ENCODE measurements around the gene SND1.

Gene SND1

DNA sequence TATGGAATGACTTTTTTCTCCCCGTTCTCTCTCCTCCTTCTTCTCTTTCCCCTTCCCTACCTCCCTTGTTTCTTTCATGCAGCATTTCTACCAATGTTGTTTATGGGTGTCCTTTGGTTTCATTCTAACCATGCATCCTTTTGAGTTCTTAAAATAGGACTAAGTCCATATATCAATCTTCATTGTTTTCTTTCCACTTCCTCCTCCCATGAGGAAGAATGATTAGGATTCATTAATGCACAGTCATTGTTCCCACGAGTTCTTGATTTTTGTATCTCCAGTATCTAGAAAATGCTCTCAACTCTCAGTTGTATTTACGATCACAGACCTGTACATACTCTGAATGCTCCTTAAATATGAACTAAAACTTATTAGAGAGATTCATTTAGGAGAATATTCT, 226.0 kb downstream of the SND1 start:
- ATAC-seq (ENCODE audit: low read depth) = no peak
- Histone ChIP-seq H3K36me3 (ENCODE audit: low read depth) (no peaks in the 10 kb centered on the region), H3K27ac (ENCODE audit: poor library complexity, severe bottlenecking) (no peak overlapping the region), H3K4me3 (ENCODE audit: severe bottlenecking) (no peak overlapping the region), H3K4me1 (ENCODE audit: insufficient read depth, poor library complexity, severe bottlenecking) (peaks cover 3% of the 10 kb centered on the region), H3K9me3 (ENCODE audit: severe bottlenecking) (no peaks in the 10 kb centered on the region), H3K27me3 (ENCODE audit: insufficient read depth, poor library complexity, severe bottlenecking) (no peaks in the 10 kb centered on the region)
- DNase-seq (ENCODE audit: low spot score) = no peak
- TF ChIP-seq, protein P1, sequence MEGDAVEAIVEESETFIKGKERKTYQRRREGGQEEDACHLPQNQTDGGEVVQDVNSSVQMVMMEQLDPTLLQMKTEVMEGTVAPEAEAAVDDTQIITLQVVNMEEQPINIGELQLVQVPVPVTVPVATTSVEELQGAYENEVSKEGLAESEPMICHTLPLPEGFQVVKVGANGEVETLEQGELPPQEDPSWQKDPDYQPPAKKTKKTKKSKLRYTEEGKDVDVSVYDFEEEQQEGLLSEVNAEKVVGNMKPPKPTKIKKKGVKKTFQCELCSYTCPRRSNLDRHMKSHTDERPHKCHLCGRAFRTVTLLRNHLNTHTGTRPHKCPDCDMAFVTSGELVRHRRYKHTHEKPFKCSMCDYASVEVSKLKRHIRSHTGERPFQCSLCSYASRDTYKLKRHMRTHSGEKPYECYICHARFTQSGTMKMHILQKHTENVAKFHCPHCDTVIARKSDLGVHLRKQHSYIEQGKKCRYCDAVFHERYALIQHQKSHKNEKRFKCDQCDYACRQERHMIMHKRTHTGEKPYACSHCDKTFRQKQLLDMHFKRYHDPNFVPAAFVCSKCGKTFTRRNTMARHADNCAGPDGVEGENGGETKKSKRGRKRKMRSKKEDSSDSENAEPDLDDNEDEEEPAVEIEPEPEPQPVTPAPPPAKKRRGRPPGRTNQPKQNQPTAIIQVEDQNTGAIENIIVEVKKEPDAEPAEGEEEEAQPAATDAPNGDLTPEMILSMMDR (IDR thresholded peaks at IDR 0.05; ENCODE audit: poor library complexity, severe bottlenecking) = no peak

DNA sequence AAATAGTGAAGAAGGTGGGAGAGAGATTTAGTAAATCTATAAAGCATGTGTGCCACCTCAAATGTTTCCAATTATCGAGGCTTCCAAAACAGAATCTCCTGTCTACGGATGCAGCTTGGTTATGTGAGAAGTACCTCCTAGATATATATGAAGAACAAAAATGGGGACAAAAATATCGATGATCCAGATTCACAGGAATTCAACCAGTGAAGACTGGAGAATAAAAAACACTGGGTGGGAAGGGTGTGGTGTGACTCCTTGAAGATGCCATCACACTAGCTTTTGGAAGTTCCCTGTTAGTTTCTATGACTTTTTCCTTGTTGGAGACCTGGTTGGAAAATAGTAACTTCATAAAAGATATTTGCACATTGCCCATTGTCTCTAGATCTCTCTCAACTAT, 226.8 kb downstream of the SND1 start:
- H3K27me3 ChIP-seq (ENCODE audit: insufficient read depth, poor library complexity, severe bottlenecking) = no peaks in the 10 kb centered on the region
- no peaks in the 10 kb centered on the region for H3K36me3 ChIP-seq (ENCODE audit: low read depth)
- no peak overlapping the region for H3K27ac ChIP-seq (ENCODE audit: poor library complexity, severe bottlenecking)
- no peak overlapping the region for H3K4me3 ChIP-seq (ENCODE audit: severe bottlenecking)
- H3K9me3 ChIP-seq (ENCODE audit: severe bottlenecking) = no peaks in the 10 kb centered on the region
- H3K4me1 ChIP-seq (ENCODE audit: insufficient read depth, poor library complexity, severe bottlenecking) = peaks cover 3% of the 10 kb centered on the region
- DNase-seq (ENCODE audit: low spot score) (no peak), ATAC-seq (ENCODE audit: low read depth) (no peak)
- TF ChIP-seq, protein P1 (IDR thresholded peaks at IDR 0.05; ENCODE audit: poor library complexity, severe bottlenecking) = no peak

DNA sequence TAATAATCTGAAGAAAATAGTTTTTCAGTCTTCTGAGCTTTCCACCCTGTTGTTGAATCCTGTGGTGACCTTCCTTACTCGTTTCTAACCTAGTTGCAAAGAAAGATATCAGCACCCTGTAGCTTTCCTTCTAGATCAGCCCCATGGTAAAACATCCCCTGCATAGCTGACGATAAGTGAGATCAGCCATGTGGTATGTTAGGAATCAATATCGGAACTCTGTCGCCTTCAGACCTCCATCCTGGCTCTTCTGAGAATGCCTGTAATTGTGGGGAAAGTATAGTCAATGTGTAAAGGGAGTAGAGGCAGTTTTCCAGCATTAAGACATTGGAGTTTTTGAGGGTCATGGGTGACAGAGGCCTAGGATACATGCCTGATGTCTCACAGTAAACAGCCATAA, 227.4 kb downstream of the SND1 start:
- Histone ChIP-seq H3K27ac (ENCODE audit: poor library complexity, severe bottlenecking) (no peak overlapping the region), H3K4me3 (ENCODE audit: severe bottlenecking) (no peak overlapping the region), H3K27me3 (ENCODE audit: insufficient read depth, poor library complexity, severe bottlenecking) (no peaks in the 10 kb centered on the region), H3K4me1 (ENCODE audit: insufficient read depth, poor library complexity, severe bottlenecking) (peaks cover 3% of the 10 kb centered on the region), H3K36me3 (ENCODE audit: low read depth) (no peaks in the 10 kb centered on the region; the same call in 1 of the 2 replicates), H3K9me3 (ENCODE audit: severe bottlenecking) (no peaks in the 10 kb centered on the region)
- DNase-seq (ENCODE audit: low spot score) = no peak
- ATAC-seq (ENCODE audit: low read depth) = no peak
- TF ChIP-seq, protein P1 (IDR thresholded peaks at IDR 0.05; ENCODE audit: poor library complexity, severe bottlenecking) = no peak

DNA sequence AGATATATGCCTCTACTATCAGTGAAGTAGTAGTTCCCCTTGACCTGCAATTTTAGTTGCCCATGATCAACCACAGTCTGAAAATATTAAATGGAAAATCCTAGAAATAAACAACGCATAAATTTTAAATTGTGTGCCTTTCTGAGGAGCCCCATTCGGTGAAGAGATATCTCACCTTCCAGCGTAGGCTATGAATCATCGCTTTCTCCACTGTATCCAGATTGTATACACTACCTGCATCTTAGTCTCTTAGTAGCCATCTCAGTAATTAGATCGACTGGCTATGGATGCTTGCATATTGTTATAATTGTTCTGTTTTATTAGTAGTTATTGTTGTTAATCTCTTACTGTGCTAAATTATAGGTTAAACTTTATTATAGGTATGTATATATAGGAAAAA, 227.9 kb downstream of the SND1 start:
- ATAC-seq (ENCODE audit: low read depth) (no peak), DNase-seq (ENCODE audit: low spot score) (no peak)
- Histone ChIP-seq H3K36me3 (ENCODE audit: low read depth) (no peaks in the 10 kb centered on the region; the same call in 1 of the 2 replicates), H3K4me3 (ENCODE audit: severe bottlenecking) (no peak overlapping the region), H3K4me1 (ENCODE audit: insufficient read depth, poor library complexity, severe bottlenecking) (peaks cover 3% of the 10 kb centered on the region), H3K9me3 (ENCODE audit: severe bottlenecking) (no peaks in the 10 kb centered on the region), H3K27ac (ENCODE audit: poor library complexity, severe bottlenecking) (no peak overlapping the region), H3K27me3 (ENCODE audit: insufficient read depth, poor library complexity, severe bottlenecking) (no peaks in the 10 kb centered on the region)
- TF ChIP-seq, protein P1 (IDR thresholded peaks at IDR 0.05; ENCODE audit: poor library complexity, severe bottlenecking) = no peak

DNA sequence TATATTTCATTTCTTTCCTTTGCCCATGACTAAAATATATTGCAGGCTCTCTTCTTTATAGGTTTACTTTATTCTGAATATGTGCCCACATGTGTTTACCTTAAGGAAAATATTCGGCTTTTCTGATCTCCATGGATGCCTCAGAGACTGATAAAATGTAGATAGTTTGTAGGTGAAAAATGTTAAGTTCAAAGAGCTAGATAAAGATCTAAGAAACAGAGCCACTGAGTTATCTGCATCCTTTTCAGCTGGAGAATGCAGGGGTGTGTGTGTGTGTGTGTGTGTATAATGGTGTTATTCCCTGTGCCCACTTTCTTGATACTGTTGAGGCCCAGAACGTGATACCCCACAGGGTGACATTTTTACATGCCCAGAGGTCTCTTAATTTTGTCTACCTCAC, 228.5 kb downstream of the SND1 start:
- no peaks in the 10 kb centered on the region for H3K27me3 ChIP-seq (ENCODE audit: insufficient read depth, poor library complexity, severe bottlenecking)
- no peaks in the 10 kb centered on the region; the same call in 1 of the 2 replicates for H3K36me3 ChIP-seq (ENCODE audit: low read depth)
- no peak overlapping the region for H3K27ac ChIP-seq (ENCODE audit: poor library complexity, severe bottlenecking)
- TF ChIP-seq, protein P1 (IDR thresholded peaks at IDR 0.05; ENCODE audit: poor library complexity, severe bottlenecking) = no peak
- no peak for ATAC-seq (ENCODE audit: low read depth)
- peaks cover 3% of the 10 kb centered on the region for H3K4me1 ChIP-seq (ENCODE audit: insufficient read depth, poor library complexity, severe bottlenecking)
- DNase-seq (ENCODE audit: low spot score) = no peak
- H3K9me3 ChIP-seq (ENCODE audit: severe bottlenecking) = no peaks in the 10 kb centered on the region
- H3K4me3 ChIP-seq (ENCODE audit: severe bottlenecking) = no peak overlapping the region
